ENCODE measurements around the gene PNLDC1. TPM values are rescaled to one million over a fixed set of nuclear protein-coding genes. Genes with fewer than 3 reads are reported as not detected.

Gene PNLDC1
- total and polyA plus RNA-seq, 2 of the 4 experiments (the other 2 are of a cell fraction) = not detected

- Histone ChIP-seq H2BK20ac (ENCODE audit: low read depth, low read length) (no peak overlapping the region), H2BK5ac (ENCODE audit: low read depth, low read length, poor library complexity, severe bottlenecking) (no peak overlapping the region), H4K5ac (ENCODE audit: low read depth, low read length) (no peak overlapping the region), H2AFZ (replicated peaks; ENCODE audit: low read length, poor library complexity) (no peak overlapping the region), H3K4me2 (ENCODE audit: low read depth, low read length) (no peak overlapping the region), H3K4me3 (ENCODE audit: insufficient read depth, low read depth, low read length) (no peak overlapping the region), H3K79me1 (ENCODE audit: low read depth in 1 of 2, low read length in 2 of 2) (no peaks in the 10 kb centered on the region), H3K4ac (ENCODE audit: low read depth, low read length) (no peak overlapping the region), H3K9me1 (ENCODE audit: insufficient read depth, low read length) (no peaks in the 10 kb centered on the region), H4K20me1 (ENCODE audit: insufficient read depth, low read length) (no peaks in the 10 kb centered on the region), H3K36me3 (ENCODE audit: control insufficient read depth, insufficient read depth, low read length) (no peaks in the 10 kb centered on the region), H2BK120ac (ENCODE audit: low read depth, low read length) (no peak overlapping the region), H3K23ac (ENCODE audit: low read depth, low read length) (no peak overlapping the region), H3K27ac (ENCODE audit: insufficient read depth, low read length) (no peak overlapping the region), H3K14ac (replicated peaks; ENCODE audit: low read depth, low read length) (no peak overlapping the region), H3K56ac (ENCODE audit: extremely low read depth, insufficient read depth, low read length) (no peak overlapping the region), H4K91ac (ENCODE audit: insufficient read depth, low read depth, low read length) (no peak overlapping the region), H3K4me1 (ENCODE audit: control insufficient read depth, insufficient read depth, low read length) (no peaks in the 10 kb centered on the region; the same call in 1 of the 2 replicates), H2BK15ac (ENCODE audit: low read depth, low read length) (no peak overlapping the region), H3K9ac (ENCODE audit: low read depth, low read length) (no peak overlapping the region), H2AK9ac (replicated peaks; ENCODE audit: low read depth, low read length, poor library complexity) (no peak overlapping the region), H3K27me3 (ENCODE audit: control insufficient read depth, insufficient read depth, low read length) (no peaks in the 10 kb centered on the region), H4K8ac (ENCODE audit: low read depth in 2 of 2, low read length in 2 of 2) (no peak overlapping the region), H3K18ac (ENCODE audit: low read depth, low read length) (no peak overlapping the region), H3K9me3 (ENCODE audit: control insufficient read depth, insufficient read depth, low read length) (no peaks in the 10 kb centered on the region), H2AK5ac (ENCODE audit: low read depth, low read length) (no peak overlapping the region)
- intact Hi-C loops (cut with micrococcal nuclease) = no loop called here
- POLR2A ChIA-PET (ENCODE audit: unreplicated experiment) = interaction anchor here (0.6 kb wide), 1 partner anchor 224 kb away, joined by 10 read pairs; no protein-coding TSS in a partner anchor
- in situ Hi-C loops (cut with MboI; ENCODE audit: low sequenced_read_pairs) = loop anchor here (25.0 kb wide), 1 partner anchor 619 kb away; no protein-coding TSS in a partner anchor
- no peak for TF ChIP-seq FOS (IDR thresholded peaks at IDR 0.05; ENCODE audit: low read depth, low read length)
- TF ChIP-seq CHD1 (IDR thresholded peaks at IDR 0.05; ENCODE audit: low read depth, low read length) = no peak
- TF ChIP-seq BHLHE40 (IDR thresholded peaks at IDR 0.05; ENCODE audit: low read depth, low read length) = no peak
- no peak for TF ChIP-seq MAZ (IDR thresholded peaks at IDR 0.05; ENCODE audit: borderline replicate concordance, low read depth, low read length)
- TF ChIP-seq CEBPB (IDR thresholded peaks at IDR 0.05; ENCODE audit: low read depth, low read length) = no peak
- no peak for TF ChIP-seq MAFK (IDR thresholded peaks at IDR 0.05; ENCODE audit: low read depth, low read length)
- no peak for TF ChIP-seq ELK1 (IDR thresholded peaks at IDR 0.05; ENCODE audit: borderline replicate concordance, low read depth, low read length)
- TF ChIP-seq NFE2L2 (IDR thresholded peaks at IDR 0.05; ENCODE audit: low read depth, low read length) = no peak
- TF ChIP-seq RFX5 (IDR thresholded peaks at IDR 0.05; ENCODE audit: low read depth, low read length) = no peak
- no peak for TF ChIP-seq POLR2A (IDR thresholded peaks at IDR 0.05; ENCODE audit: low read depth, low read length)
- no peak for TF ChIP-seq RAD21 (IDR thresholded peaks at IDR 0.05; ENCODE audit: low read length)
- TF ChIP-seq SMC3 (IDR thresholded peaks at IDR 0.05; ENCODE audit: low read depth, low read length) = no peak
- TF ChIP-seq USF2 (IDR thresholded peaks at IDR 0.05; ENCODE audit: low read depth, low read length) = no peak
- no peak for TF ChIP-seq CTCF (conservative IDR thresholded peaks at IDR 0.05; ENCODE audit: low read depth, low read length)
- no peak for TF ChIP-seq RCOR1 (IDR thresholded peaks at IDR 0.05; ENCODE audit: insufficient replicate concordance, low read length)
- TF ChIP-seq MXI1 (IDR thresholded peaks at IDR 0.05; ENCODE audit: borderline replicate concordance, low read depth, low read length) = no peak
- BruUV-seq (replicated peaks) = no TSS peak
- DNase-seq = no peak
- dilution Hi-C loops (cut with HindIII; ENCODE audit: low sequenced_read_pairs, unreplicated experiment) = no loop called here
- CTCF ChIA-PET = no interaction called here
- no peak for ATAC-seq (ENCODE audit: low read depth)
- 89% methylated on average over 3 of the region's 9 CpGs; no CpG with 5 or more reads in 1 of the 2 experiments for WGBS, 2 experiments (ENCODE audit: extremely low coverage in 2 of 2, insufficient read length in 1 of 2)
Observed at GRCh38 chr6:159806021-159806458, 6.0 kb downstream of the PNLDC1 start.
